ENCODE measurements around the gene LYPLA2. TPM values are rescaled to one million over a fixed set of nuclear protein-coding genes. Genes with fewer than 3 reads are reported as not detected.

LYPLA2 gene
- total RNA-seq, 2 experiments from 2014 or later = 37.4 to 37.7 TPM

GRCh38 chr1:23772854-23773242 lies 18.1 kb upstream of the LYPLA2 start:
- no peaks in the 10 kb centered on the region for H3K27me3 ChIP-seq (ENCODE audit: control insufficient read depth in 1 of 2, insufficient read depth in 2 of 2, low read length in 2 of 2)
- H3K4me3 ChIP-seq (ENCODE audit: low read length) = no peak overlapping the region
- H3K4me3 Mint-ChIP-seq = no peak overlapping the region
- ChIA-PET CTCF (no interaction called here), POLR2A (no interaction called here)
- no peaks in the 10 kb centered on the region for H3K9me3 Mint-ChIP-seq
- no peak overlapping the region for H3K27ac ChIP-seq (ENCODE audit: low read depth in 1 of 2, low read length in 2 of 2)
- no peaks in the 10 kb centered on the region for H3K9me3 ChIP-seq (ENCODE audit: control insufficient read depth in 1 of 2, insufficient read depth in 1 of 2, low read length in 2 of 2)
- intact Hi-C loops (cut with DNase I, micrococcal nuclease) = loop anchor here (1.0 kb wide), 3 partner anchors 95 to 144 kb away; partner anchors contain the start of gene FUCA1 (in 2 of the 2)
- H3K36me3 Mint-ChIP-seq (ENCODE audit: low read depth) = peaks cover 24% of the 10 kb centered on the region
- peaks cover 12% of the 10 kb centered on the region for H3K4me1 ChIP-seq (ENCODE audit: insufficient read depth, low read length)
- peaks cover 5% of the 10 kb centered on the region for H3K36me3 ChIP-seq (ENCODE audit: insufficient read depth, low read length)
- H3K4me1 Mint-ChIP-seq (ENCODE audit: low read depth) = peaks cover 24% of the 10 kb centered on the region
- TF ChIP-seq CTCF (IDR thresholded peaks at IDR 0.05) = no peak
- H3K27ac Mint-ChIP-seq = no peak overlapping the region
- DNase-seq (no peak), ATAC-seq (ENCODE audit: poor library complexity) (no peak)
- H3K27me3 Mint-ChIP-seq = no peaks in the 10 kb centered on the region

- no peaks in the 10 kb centered on the region for H3K27me3 Mint-ChIP-seq
- H3K27ac Mint-ChIP-seq = no peak overlapping the region
- H3K36me3 ChIP-seq (ENCODE audit: insufficient read depth, low read length) = no peaks in the 10 kb centered on the region
- no peak for DNase-seq
- POLR2A ChIA-PET = interaction anchor here (0.8 kb wide), 1 partner anchor 16 kb away, joined by 3 read pairs; no protein-coding TSS in a partner anchor
- no peak overlapping the region for H3K27ac ChIP-seq (ENCODE audit: low read depth in 1 of 2, low read length in 2 of 2)
- intact Hi-C loops (cut with DNase I, micrococcal nuclease) = no loop called here
- peaks cover 36% of the 10 kb centered on the region for H3K4me1 Mint-ChIP-seq (ENCODE audit: low read depth)
- no peak for ATAC-seq (ENCODE audit: poor library complexity)
- peaks cover 22% of the 10 kb centered on the region for H3K36me3 Mint-ChIP-seq (ENCODE audit: low read depth)
- no peaks in the 10 kb centered on the region for H3K9me3 ChIP-seq (ENCODE audit: control insufficient read depth in 1 of 2, insufficient read depth in 1 of 2, low read length in 2 of 2)
- no peak overlapping the region for H3K4me3 ChIP-seq (ENCODE audit: low read length)
- CTCF ChIA-PET = no interaction called here
- H3K4me3 Mint-ChIP-seq = no peak overlapping the region
- no peaks in the 10 kb centered on the region for H3K9me3 Mint-ChIP-seq
- H3K27me3 ChIP-seq (ENCODE audit: control insufficient read depth in 1 of 2, insufficient read depth in 2 of 2, low read length in 2 of 2) = no peaks in the 10 kb centered on the region
- TF ChIP-seq CTCF (IDR thresholded peaks at IDR 0.05) = no peak
- peaks cover 22% of the 10 kb centered on the region for H3K4me1 ChIP-seq (ENCODE audit: insufficient read depth, low read length)
These were observed 16.6 kb upstream of the LYPLA2 start for GRCh38 chr1:23774174-23774880.

- no peaks in the 10 kb centered on the region for H3K9me3 Mint-ChIP-seq
- ChIA-PET POLR2A (interaction anchor here (1.0 kb wide), 1 partner anchor 15 kb away, joined by 3 read pairs; no protein-coding TSS in a partner anchor), CTCF (interaction anchor here (1.2 kb wide), 1 partner anchor 34 kb away, joined by 4 read pairs; no protein-coding TSS in a partner anchor)
- Histone ChIP-seq H3K27ac (ENCODE audit: low read depth in 1 of 2, low read length in 2 of 2) (no peak overlapping the region), H3K36me3 (ENCODE audit: insufficient read depth, low read length) (peaks cover 10% of the 10 kb centered on the region), H3K4me3 (ENCODE audit: low read length) (no peak overlapping the region), H3K27me3 (ENCODE audit: control insufficient read depth in 1 of 2, insufficient read depth in 2 of 2, low read length in 2 of 2) (no peaks in the 10 kb centered on the region), H3K9me3 (ENCODE audit: control insufficient read depth in 1 of 2, insufficient read depth in 1 of 2, low read length in 2 of 2) (no peaks in the 10 kb centered on the region), H3K4me1 (ENCODE audit: insufficient read depth, low read length) (peaks cover 36% of the 10 kb centered on the region)
- TF ChIP-seq CTCF (IDR thresholded peaks at IDR 0.05) = no peak
- DNase-seq (no peak), ATAC-seq (ENCODE audit: poor library complexity) (no peak)
- no peaks in the 10 kb centered on the region for H3K27me3 Mint-ChIP-seq
- peak overlapping the region; percentile 38 for H3K4me3 Mint-ChIP-seq
- H3K27ac Mint-ChIP-seq = peak overlapping the region; percentile 98
- peaks cover 29% of the 10 kb centered on the region for H3K36me3 Mint-ChIP-seq (ENCODE audit: low read depth)
- intact Hi-C loops (cut with DNase I, micrococcal nuclease) = loop anchor here in 1 of 2 experiments (5.0 kb wide), 1 partner anchor 34 kb away; the partner anchor contains the start of gene ELOA
- H3K4me1 Mint-ChIP-seq (ENCODE audit: low read depth) = peaks cover 47% of the 10 kb centered on the region
These were observed 14.7 kb upstream of the LYPLA2 start for GRCh38 chr1:23776217-23776616.
